HFF-Myc (cell line): ENCODE results near the gene ERBB2.
"Not testable (repeated sequence)": the region's sequence is repeated elsewhere in the genome, so short reads cannot be mapped to it uniquely, and the experiment has no call there.

ENCODE experiments used
- DNase-seq: peaks from one replicate; pipeline ENCODE4 v3.0.0-alpha.2; 2011; ENCODE audit warnings: low read depth; ENCODE audit errors: extremely low read depth
- H3K4me3 ChIP-seq: replicated peaks from 2 replicates; pipeline ENCODE4 v1.5.1; 2011; ENCODE audit warnings: low read depth, mild to moderate bottlenecking, control low read depth, low read length
- TF ChIP-seq, protein P1 (sequence below): IDR thresholded peaks from 2 replicates; pipeline ENCODE4 v1.5.1; 2012; ENCODE audit warnings: mild to moderate bottlenecking, low read depth, low read length, control low read depth; ENCODE audit errors: missing control alignments

Gene ERBB2

DNA sequence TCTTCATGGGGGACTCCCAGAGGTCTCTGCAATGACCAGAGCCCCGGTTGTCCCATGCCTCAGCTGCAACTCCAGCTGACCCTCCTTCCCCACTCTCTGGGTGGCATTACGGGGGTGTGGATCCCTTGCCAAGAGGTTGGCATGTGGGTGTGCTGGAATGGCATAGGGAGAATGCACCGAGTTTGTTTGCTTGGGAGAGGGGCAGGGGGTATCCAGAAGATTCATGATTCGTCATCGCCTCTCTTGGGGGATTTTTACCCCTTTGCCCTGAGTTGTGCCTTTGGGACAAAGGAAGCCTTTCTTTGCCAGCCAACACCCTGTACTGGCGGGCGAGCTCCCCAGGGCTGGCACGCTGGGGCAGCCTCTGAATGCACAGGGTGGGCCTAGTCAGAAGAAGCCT is 6.5 kb downstream of the ERBB2 start:
- no peak for DNase-seq

DNA sequence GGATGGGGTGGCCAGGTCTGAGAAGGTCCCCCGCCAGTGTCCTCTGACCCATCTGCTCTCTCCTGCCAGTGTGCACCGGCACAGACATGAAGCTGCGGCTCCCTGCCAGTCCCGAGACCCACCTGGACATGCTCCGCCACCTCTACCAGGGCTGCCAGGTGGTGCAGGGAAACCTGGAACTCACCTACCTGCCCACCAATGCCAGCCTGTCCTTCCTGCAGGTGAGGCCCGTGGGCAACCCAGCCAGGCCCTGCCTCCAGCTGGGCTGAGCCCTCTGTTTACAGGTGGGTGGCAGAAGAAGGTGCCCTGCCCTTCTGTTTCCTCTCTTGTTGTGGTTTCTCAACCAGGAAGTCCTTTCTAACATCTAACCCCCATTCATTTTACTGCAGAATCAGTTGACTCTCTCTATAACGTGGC is 7.1 kb downstream of the ERBB2 start:
- no peak for DNase-seq
- no peak overlapping the region for H3K4me3 ChIP-seq
- TF ChIP-seq, protein P1, sequence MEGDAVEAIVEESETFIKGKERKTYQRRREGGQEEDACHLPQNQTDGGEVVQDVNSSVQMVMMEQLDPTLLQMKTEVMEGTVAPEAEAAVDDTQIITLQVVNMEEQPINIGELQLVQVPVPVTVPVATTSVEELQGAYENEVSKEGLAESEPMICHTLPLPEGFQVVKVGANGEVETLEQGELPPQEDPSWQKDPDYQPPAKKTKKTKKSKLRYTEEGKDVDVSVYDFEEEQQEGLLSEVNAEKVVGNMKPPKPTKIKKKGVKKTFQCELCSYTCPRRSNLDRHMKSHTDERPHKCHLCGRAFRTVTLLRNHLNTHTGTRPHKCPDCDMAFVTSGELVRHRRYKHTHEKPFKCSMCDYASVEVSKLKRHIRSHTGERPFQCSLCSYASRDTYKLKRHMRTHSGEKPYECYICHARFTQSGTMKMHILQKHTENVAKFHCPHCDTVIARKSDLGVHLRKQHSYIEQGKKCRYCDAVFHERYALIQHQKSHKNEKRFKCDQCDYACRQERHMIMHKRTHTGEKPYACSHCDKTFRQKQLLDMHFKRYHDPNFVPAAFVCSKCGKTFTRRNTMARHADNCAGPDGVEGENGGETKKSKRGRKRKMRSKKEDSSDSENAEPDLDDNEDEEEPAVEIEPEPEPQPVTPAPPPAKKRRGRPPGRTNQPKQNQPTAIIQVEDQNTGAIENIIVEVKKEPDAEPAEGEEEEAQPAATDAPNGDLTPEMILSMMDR: no peak

More for the DNA sequence above, 6.5 kb downstream of the ERBB2 start:
- TF ChIP-seq, protein P1: no peak
- no peak overlapping the region for H3K4me3 ChIP-seq

DNA sequence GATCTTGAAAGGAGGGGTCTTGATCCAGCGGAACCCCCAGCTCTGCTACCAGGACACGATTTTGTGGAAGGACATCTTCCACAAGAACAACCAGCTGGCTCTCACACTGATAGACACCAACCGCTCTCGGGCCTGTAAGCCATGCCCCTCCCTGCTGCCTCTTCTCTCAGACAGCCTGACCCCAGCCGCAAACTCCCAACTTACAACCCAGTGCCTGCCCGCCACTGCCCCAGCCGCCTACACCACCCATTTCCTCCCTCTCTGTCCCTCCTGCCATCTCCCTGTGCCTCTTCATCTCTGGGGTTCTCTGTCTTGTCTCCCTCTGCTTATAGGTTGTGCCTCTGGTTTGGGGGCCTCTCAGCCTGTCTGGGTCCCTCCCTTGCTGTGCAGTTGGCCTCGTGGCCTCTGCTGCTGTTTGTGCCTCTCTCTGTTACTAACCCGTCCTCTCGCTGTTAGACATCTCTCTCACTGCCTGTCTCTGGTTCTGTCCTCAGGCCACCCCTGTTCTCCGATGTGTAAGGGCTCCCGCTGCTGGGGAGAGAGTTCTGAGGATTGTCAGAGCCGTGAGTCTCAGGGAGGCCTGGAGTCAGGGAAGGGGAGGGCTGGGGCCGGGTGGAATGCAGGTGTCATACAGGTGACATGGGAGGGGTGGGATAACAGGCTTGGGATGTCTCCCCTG is 9.6 kb downstream of the ERBB2 start:
- TF ChIP-seq, protein P1: no peak
- DNase-seq: no peak
- H3K4me3 ChIP-seq: no peak overlapping the region

DNA sequence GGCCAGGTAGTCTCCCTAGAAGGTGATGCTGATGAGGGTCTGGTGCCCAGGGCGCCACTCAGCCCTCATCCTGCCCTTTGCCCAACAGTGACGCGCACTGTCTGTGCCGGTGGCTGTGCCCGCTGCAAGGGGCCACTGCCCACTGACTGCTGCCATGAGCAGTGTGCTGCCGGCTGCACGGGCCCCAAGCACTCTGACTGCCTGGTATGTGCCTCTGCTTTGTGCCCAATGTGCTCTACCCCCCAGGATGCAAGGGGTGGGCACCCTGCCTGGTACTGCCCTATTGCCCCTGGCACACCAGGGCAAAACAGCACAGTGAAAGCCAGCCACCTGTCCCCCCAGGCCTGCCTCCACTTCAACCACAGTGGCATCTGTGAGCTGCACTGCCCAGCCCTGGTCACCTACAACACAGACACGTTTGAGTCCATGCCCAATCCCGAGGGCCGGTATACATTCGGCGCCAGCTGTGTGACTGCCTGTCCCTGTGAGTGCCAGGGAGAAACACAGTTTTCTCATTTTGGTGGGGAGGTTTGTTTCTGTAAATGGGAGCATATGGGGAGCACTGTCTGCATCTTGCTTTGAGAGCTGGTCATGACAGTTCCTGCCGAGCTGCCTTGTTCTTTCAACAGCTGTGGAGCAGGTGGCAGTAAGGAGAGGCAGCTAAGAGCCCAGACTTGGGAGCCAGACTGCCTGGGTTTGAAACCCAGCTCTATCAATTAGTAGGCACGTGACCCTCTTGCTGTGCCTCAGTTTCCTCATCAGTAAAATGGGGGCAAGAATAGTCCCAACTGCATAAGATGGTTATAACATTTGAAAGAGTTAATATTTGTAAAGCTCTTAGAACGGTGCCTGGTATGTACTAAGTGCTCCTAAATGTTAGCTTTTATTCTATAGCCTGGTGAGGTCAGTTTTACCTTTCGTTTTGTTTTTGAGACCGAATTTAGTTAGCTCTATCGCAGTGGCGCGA is 10.4 kb downstream of the ERBB2 start:
- no peak for DNase-seq
- TF ChIP-seq, protein P1: no peak

DNA sequence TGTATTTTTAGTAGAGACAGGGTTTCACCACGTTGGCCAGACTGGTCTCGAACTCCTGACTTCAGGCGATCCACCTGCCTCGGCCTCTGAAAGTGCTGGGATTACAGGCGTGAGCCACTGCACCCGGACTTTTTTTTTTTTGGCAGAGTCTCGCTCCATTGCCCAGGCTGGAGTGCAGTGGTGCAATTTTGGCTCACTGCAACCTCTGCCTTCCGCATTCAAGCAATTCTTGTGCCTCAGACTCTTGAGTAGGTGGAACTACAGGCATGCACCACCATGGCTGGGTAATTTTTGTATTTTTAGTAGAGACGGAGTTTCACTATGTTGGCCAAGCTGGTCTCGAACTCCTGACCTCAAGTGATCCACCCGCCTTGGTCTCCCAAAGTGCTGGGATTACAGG is 11.2 kb downstream of the ERBB2 start:
- not testable (repeated sequence) for DNase-seq, H3K4me3 ChIP-seq

More for the DNA sequence above, 10.4 kb downstream of the ERBB2 start:
- H3K4me3 ChIP-seq: no peak overlapping the region

DNA sequence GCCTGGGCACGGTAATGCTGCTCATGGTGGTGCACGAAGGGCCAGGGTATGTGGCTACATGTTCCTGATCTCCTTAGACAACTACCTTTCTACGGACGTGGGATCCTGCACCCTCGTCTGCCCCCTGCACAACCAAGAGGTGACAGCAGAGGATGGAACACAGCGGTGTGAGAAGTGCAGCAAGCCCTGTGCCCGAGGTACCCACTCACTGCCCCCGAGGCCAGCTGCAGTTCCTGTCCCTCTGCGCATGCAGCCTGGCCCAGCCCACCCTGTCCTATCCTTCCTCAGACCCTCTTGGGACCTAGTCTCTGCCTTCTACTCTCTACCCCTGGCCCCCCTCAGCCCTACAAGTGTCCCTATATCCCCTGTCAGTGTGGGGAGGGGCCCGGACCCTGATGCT is 12.0 kb downstream of the ERBB2 start:
- DNase-seq: no peak
- H3K4me3 ChIP-seq: no peak overlapping the region
- TF ChIP-seq, protein P1: no peak

DNA sequence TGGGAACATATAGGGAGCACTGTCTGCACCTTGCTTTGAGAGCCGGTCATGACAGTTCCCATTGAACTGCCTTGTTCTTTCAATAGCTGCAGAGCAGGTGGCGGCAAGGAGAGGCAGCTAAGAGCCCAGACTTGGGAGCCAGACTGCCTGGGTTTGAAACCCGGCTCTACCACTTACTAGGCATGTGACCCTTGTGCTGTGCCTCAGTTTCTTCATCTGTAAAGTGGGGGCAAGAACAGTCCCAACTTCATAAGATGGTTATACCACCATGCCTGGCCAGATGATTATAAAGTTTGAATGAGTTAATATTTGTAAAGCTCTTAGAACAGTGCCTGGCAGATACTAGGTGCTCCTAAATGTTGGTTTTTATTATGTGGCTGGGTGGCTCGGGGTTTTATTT is 14.4 kb downstream of the ERBB2 start:
- no peak overlapping the region for H3K4me3 ChIP-seq
- DNase-seq: no peak
- TF ChIP-seq, protein P1: no peak
